Brain microvascular endothelial cell (primary cell): Measurements from ENCODE around the gene SCAF1.

Experiments used
- DNase-seq: peaks from one replicate; pipeline ENCODE4 v3.0.0-alpha.2; 2020
- H3K27ac ChIP-seq: fragments of 250-450 bp; sonication (Bioruptor Pico); 2 replicates; pipeline ENCODE4 v1.5.1; 2020; ENCODE audit warnings: mild to moderate bottlenecking, moderate library complexity
- H3K27me3 ChIP-seq: fragments of 250-450 bp; sonication (Bioruptor Pico); replicated peaks from 2 replicates; pipeline ENCODE4 v1.5.1; 2020; ENCODE audit warnings: mild to moderate bottlenecking
- H3K36me3 ChIP-seq: fragments of 250-450 bp; sonication (Bioruptor Pico); replicated peaks from 2 replicates; pipeline ENCODE4 v1.5.1; 2020; ENCODE audit warnings: mild to moderate bottlenecking
- H3K4me3 ChIP-seq: 2 replicates; pipeline ENCODE4 v1.5.1; 2011; ENCODE audit warnings: low read depth, mild to moderate bottlenecking, control low read depth, low read length, moderate library complexity
- CTCF ChIP-seq: IDR thresholded peaks from 2 replicates; pipeline ENCODE4 v1.5.1; 2011; ENCODE audit warnings: low read depth, mild to moderate bottlenecking, moderate library complexity, low read length, control low read depth, inconsistent platforms; ENCODE audit errors: missing control alignments
- in situ Hi-C: cut with HindIII; loops from 2 replicates; pipeline ENCODE4 v1.10.0; 2017; ENCODE audit warnings: low sequenced_read_pairs, low pct_ligation_motif_present

SCAF1 gene

GRCh38 chr19:49669516-49669915 is 27.5 kb downstream of the SCAF1 start:
- H3K27me3 ChIP-seq: no peaks in the 10 kb centered on the region
- no peaks in the 10 kb centered on the region for H3K36me3 ChIP-seq
- no peak overlapping the region for H3K27ac ChIP-seq
- in situ Hi-C loops: no loop called here
- DNase-seq: no peak
- no peak for TF ChIP-seq CTCF
- H3K4me3 ChIP-seq: no peak overlapping the region

DNA sequence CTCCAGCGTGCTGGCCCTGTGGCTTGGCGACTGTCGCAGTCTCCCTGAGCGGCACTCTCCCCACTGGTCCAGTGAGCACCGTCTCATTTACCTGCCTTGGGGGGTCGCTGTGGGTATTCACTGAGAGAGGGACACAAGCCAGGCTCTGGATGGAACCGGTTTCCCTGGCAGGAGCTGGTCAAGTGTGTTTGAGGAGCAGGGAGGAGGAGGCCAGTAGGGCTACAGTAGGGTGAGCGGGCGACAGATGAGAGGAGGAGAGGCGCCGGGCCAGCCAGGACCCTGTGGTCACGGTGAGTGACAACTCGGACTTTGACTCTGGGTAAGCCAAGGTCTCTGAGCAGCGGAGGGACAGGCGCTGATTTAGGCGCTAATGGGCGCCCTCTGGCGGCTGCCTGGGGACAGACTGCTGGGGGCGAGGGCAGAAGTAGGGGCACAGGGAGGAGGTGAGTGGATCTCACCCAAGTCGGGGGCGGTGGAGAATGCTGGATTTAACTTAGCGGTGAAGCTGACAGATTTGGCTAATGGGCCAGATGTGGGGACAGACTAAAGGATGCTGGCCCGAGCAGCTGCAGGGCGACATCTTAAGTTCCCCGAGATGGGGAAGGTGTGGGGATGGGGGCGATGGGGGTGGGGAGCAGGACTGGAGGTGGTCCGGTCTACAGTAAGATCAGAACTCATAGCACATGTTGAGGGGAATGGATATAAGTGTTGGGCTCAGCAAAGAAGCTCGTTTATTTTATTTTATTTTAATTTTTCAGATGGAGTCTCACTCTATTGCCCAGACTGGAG is 30.3 kb downstream of the SCAF1 start:
- Histone ChIP-seq H3K4me3 (peak overlapping the region; percentile 32), H3K36me3 (no peaks in the 10 kb centered on the region), H3K27ac (no peak overlapping the region), H3K27me3 (no peaks in the 10 kb centered on the region)
- peak; percentile 98 for TF ChIP-seq CTCF
- DNase-seq: peak; percentile 52
- in situ Hi-C loops: no loop called here

- DNase-seq: peak; percentile 85
- peak overlapping the region; percentile 51 for H3K4me3 ChIP-seq
- peaks cover 4% of the 10 kb centered on the region for H3K36me3 ChIP-seq
- H3K27me3 ChIP-seq: no peaks in the 10 kb centered on the region
- H3K27ac ChIP-seq: peak overlapping the region; percentile 98
- TF ChIP-seq CTCF: no peak
- in situ Hi-C loops: no loop called here
Observed at GRCh38 chr19:49676136-49676783, 34.3 kb downstream of the SCAF1 start.

GRCh38 chr19:49676784-49677230 is 34.8 kb downstream of the SCAF1 start:
- Histone ChIP-seq H3K4me3 (peak overlapping the region; percentile 97), H3K36me3 (peaks cover 8% of the 10 kb centered on the region), H3K27me3 (no peaks in the 10 kb centered on the region), H3K27ac (peak overlapping the region; percentile 98)
- DNase-seq: peak; percentile 100
- TF ChIP-seq CTCF: no peak
- in situ Hi-C loops: no loop called here

DNA sequence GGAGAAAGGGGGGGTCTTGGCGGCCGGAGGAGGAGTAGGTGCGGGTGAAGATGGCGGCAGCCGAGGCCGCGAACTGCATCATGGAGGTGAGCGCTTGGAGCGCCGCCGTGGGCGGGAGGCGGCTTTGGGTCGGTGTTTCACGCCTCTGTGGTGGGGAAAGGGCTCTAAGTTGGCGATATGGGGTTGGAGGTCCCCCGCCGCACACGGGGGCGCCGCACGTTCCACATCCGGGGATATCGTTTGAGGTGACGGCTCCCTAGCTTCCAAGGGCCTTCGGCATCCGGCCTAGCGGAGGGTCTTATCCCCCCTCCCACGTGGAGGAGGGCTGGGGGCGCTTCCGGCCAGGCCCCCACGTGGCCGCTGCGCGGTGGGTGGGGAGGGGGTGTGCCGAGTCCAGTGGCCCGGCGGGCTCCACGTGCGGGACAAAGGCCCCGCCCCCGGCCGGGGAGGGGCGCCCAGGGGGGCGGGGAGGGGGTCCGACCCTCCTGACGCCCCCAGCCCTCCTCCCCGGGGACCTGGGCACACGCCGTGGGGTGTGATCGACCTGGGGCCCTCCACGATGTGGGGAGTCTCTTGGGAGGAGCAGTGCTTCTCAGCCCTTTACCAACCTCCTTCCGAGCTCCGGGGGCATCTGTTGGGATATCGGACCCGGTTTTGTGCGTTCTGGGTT is 35.4 kb downstream of the SCAF1 start, which contains the start of gene PRMT1:
PRMT1 (plus strand) TSS at position 41 of the 670 bp plus-strand sequence; CDS start at position 51, 10 bp downstream.
- Histone ChIP-seq H3K27ac (peak within 1 kb of the TSS; percentile 98), H3K27me3 (no peaks in the 10 kb centered on the region), H3K4me3 (peak within 1 kb of the TSS; percentile 97), H3K36me3 (peaks cover 13% of the 10 kb centered on the region)
- in situ Hi-C loops: no loop called here
- no peak for DNase-seq
- no peak for TF ChIP-seq CTCF
